HEK293 (cell line): ENCODE data around the gene R3HDM2.
"Not testable (repeated sequence)": the region's sequence is repeated elsewhere in the genome, so short reads cannot be mapped to it uniquely, and the experiment has no call there.

Experiments
- PRDM1 ChIP-seq: fragments of 450-650 bp; formaldehyde crosslinking; IDR thresholded peaks from 2 replicates; pipeline ENCODE4; 2016; ENCODE audit warnings: missing biosample characterization, missing genetic modification characterization
- SCRT1 ChIP-seq: fragments of 450-650 bp; formaldehyde crosslinking; IDR thresholded peaks from 2 replicates; pipeline ENCODE4 v1.5.1; 2016; ENCODE audit warnings: missing biosample characterization, missing genetic modification characterization, borderline replicate concordance
- ZBTB26 ChIP-seq: fragments of 450-650 bp; formaldehyde crosslinking; optimal IDR thresholded peaks from 2 replicates; pipeline ENCODE3; 2016; ENCODE audit warnings: missing biosample characterization, mild to moderate bottlenecking, missing genetic modification characterization
- ZBTB8A ChIP-seq: fragments of 450-650 bp; formaldehyde crosslinking; IDR thresholded peaks from 2 replicates; pipeline ENCODE4 v1.5.1; 2016; ENCODE audit warnings: missing biosample characterization, missing genetic modification characterization
- ZNF121 ChIP-seq: fragments of 450-650 bp; formaldehyde crosslinking; IDR thresholded peaks from 2 replicates; pipeline ENCODE4 v1.5.1; 2016; ENCODE audit warnings: missing biosample characterization, missing genetic modification characterization
- TF ChIP-seq, protein P1 (sequence below): fragments of 450-650 bp; formaldehyde crosslinking; IDR thresholded peaks from 2 replicates; pipeline ENCODE4 v1.5.1; 2017; ENCODE audit warnings: missing biosample characterization, missing genetic modification characterization

DNA sequence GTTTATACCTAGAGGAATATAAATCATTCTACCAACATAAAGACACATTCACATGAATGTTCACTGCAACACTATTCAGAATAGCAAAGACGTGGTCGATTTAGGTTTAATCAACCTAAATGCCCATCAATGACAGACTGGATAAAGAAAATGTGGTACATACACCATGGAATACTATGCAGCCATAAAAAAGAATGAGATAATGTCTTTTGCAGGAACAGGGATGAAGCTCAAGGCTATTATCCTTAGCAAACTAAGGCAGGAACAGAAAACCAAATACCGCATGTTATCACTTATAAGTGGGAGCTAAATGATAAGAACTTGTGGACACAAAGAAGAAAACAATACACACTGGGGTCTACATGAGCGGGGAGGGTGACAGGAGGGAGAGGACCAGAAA is 94.5 kb downstream of the R3HDM2 start:
- not testable (repeated sequence) for TF ChIP-seq ZBTB26 (tag by site-specific recombination); ZNF121 (tag by site-specific recombination); ZBTB8A; PRDM1; SCRT1 (tag by site-specific recombination)
- TF ChIP-seq, protein P1, sequence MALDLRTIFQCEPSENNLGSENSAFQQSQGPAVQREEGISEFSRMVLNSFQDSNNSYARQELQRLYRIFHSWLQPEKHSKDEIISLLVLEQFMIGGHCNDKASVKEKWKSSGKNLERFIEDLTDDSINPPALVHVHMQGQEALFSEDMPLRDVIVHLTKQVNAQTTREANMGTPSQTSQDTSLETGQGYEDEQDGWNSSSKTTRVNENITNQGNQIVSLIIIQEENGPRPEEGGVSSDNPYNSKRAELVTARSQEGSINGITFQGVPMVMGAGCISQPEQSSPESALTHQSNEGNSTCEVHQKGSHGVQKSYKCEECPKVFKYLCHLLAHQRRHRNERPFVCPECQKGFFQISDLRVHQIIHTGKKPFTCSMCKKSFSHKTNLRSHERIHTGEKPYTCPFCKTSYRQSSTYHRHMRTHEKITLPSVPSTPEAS (tag by site-specific recombination) = not testable (repeated sequence)
